NT2/D1 (cell line): ENCODE data around the gene RELN.

Experiments used
- SUZ12 ChIP-seq: IDR thresholded peaks from 2 replicates; pipeline ENCODE4 v1.6.1; 2011; ENCODE audit not compliant: insufficient read length, insufficient read depth; ENCODE audit errors: extremely low read depth
- YY1 ChIP-seq: IDR thresholded peaks from 2 replicates; pipeline ENCODE4 v1.6.1; 2011; ENCODE audit not compliant: insufficient read length, insufficient read depth

- no peak for TF ChIP-seq SUZ12
- no peak for TF ChIP-seq YY1
Measured at GRCh38 chr7:103799298-103799697, 190.2 kb downstream of the RELN start.
